Nephron progenitor cell (in vitro differentiated cells): ENCODE measurements around the gene RGS14.

Experiments used
- DNase-seq: peaks from one replicate; pipeline ENCODE4 v3.0.0; 2021
- H3K27ac Mint-ChIP-seq: 2 replicates; pipeline ENCODE4 v1.8.0; 2021; ENCODE audit warnings: mild to moderate bottlenecking, moderate library complexity, mixed read lengths
- H3K27me3 Mint-ChIP-seq: 2 replicates; pipeline ENCODE4 v1.8.0; 2021; ENCODE audit warnings: mild to moderate bottlenecking, low read depth, mixed read lengths; ENCODE audit not compliant: poor library complexity
- H3K36me3 Mint-ChIP-seq: 2 replicates; pipeline ENCODE4 v1.8.0; 2021; ENCODE audit warnings: low read depth, mixed read lengths
- H3K4me1 Mint-ChIP-seq: 2 replicates; pipeline ENCODE4 v1.8.0; 2021; ENCODE audit warnings: mixed read lengths
- H3K4me3 Mint-ChIP-seq: 2 replicates; pipeline ENCODE4 v1.8.0; 2021; ENCODE audit warnings: mild to moderate bottlenecking, moderate library complexity, mixed read lengths
- H3K9me3 Mint-ChIP-seq: 2 replicates; pipeline ENCODE4 v1.8.0; 2021; ENCODE audit warnings: mild to moderate bottlenecking, moderate library complexity, mixed read lengths
- CTCF ChIP-seq: fragments of 200-600 bp; sonication (generic); IDR thresholded peaks from 2 replicates; pipeline ENCODE4 v1.5.0; 2021; ENCODE audit warnings: antibody characterized with exemption

The RGS14 gene

GRCh38 chr5:177365845-177366527, 8.3 kb downstream of the RGS14 start:
- no peaks in the 10 kb centered on the region for H3K36me3 Mint-ChIP-seq
- no peaks in the 10 kb centered on the region for H3K9me3 Mint-ChIP-seq
- H3K4me3 Mint-ChIP-seq = peak overlapping the region; percentile 87
- TF ChIP-seq CTCF = no peak
- peak overlapping the region; percentile 87 for H3K27ac Mint-ChIP-seq
- H3K27me3 Mint-ChIP-seq = peaks cover 14% of the 10 kb centered on the region
- peaks cover 60% of the 10 kb centered on the region for H3K4me1 Mint-ChIP-seq
- DNase-seq = no peak

- DNase-seq = peak; percentile 94
- Mint-ChIP-seq H3K27me3 (peaks cover 14% of the 10 kb centered on the region), H3K4me1 (peaks cover 64% of the 10 kb centered on the region), H3K4me3 (peak overlapping the region; percentile 87), H3K9me3 (no peaks in the 10 kb centered on the region), H3K36me3 (no peaks in the 10 kb centered on the region), H3K27ac (peak overlapping the region; percentile 94)
- TF ChIP-seq CTCF = no peak
These were observed 9.0 kb downstream of the RGS14 start for GRCh38 chr5:177366528-177367322.

GRCh38 chr5:177367323-177367848, 9.7 kb downstream of the RGS14 start:
- no peak for TF ChIP-seq CTCF
- H3K4me3 Mint-ChIP-seq = peak overlapping the region; percentile 65
- no peaks in the 10 kb centered on the region for H3K9me3 Mint-ChIP-seq
- H3K27me3 Mint-ChIP-seq = peaks cover 10% of the 10 kb centered on the region
- H3K4me1 Mint-ChIP-seq = peaks cover 58% of the 10 kb centered on the region
- no peak for DNase-seq
- no peaks in the 10 kb centered on the region for H3K36me3 Mint-ChIP-seq
- no peak overlapping the region for H3K27ac Mint-ChIP-seq

GRCh38 chr5:177367981-177368868, 10.5 kb downstream of the RGS14 start:
- Mint-ChIP-seq H3K27ac (no peak overlapping the region), H3K4me1 (peaks cover 55% of the 10 kb centered on the region), H3K27me3 (peaks cover 10% of the 10 kb centered on the region), H3K4me3 (peak overlapping the region; percentile 48), H3K9me3 (no peaks in the 10 kb centered on the region), H3K36me3 (no peaks in the 10 kb centered on the region)
- no peak for TF ChIP-seq CTCF
- no peak for DNase-seq

- peak; percentile 49 for DNase-seq
- H3K4me3 Mint-ChIP-seq = peak overlapping the region; percentile 51
- no peaks in the 10 kb centered on the region for H3K36me3 Mint-ChIP-seq
- no peak overlapping the region for H3K27ac Mint-ChIP-seq
- H3K9me3 Mint-ChIP-seq = no peaks in the 10 kb centered on the region
- peaks cover 13% of the 10 kb centered on the region for H3K27me3 Mint-ChIP-seq
- peak; percentile 56 for TF ChIP-seq CTCF
- peaks cover 53% of the 10 kb centered on the region for H3K4me1 Mint-ChIP-seq
These were observed 11.3 kb downstream of the RGS14 start for GRCh38 chr5:177368869-177369644.
